Transverse colon (tissue), 4 donors: ENCODE results near the gene CCDC102B.

Experiments
- CTCF ChIP-seq, 5 experiments: fragments of 200-600 bp in 3 of 5; fragments of 450-650 bp in 2 of 5; sonication (generic) in 3 of 5; IDR thresholded peaks; 1 replicate in 2 of 5; 2 replicates in 3 of 5; pipeline ENCODE4 v1.5.1; 2016 to 2017; ENCODE audit warnings: antibody characterized with exemption in 5 of 5, inconsistent platforms in 3 of 5, mild to moderate bottlenecking in 2 of 5, moderate library complexity in 1 of 5
- EP300 ChIP-seq: sonication (generic); formaldehyde crosslinking; IDR thresholded peaks from one replicate; pipeline ENCODE4 v1.6.1; 2017; ENCODE audit warnings: antibody characterized with exemption, low read depth
- POLR2A ChIP-seq: fragments of 450-650 bp; IDR thresholded peaks from one replicate; pipeline ENCODE4 v1.6.1; 2016; ENCODE audit warnings: antibody characterized with exemption, mild to moderate bottlenecking, moderate library complexity
- POLR2AphosphoS5 ChIP-seq, 3 donors: sonication (generic); formaldehyde crosslinking; IDR thresholded peaks; one replicate each; pipeline ENCODE4 v1.6.1; 2016; ENCODE audit warnings: antibody characterized with exemption in 3 of 3

GRCh38 chr18:68985172-68985820, 187.4 kb downstream of the CCDC102B start:
- TF ChIP-seq POLR2A (no peak), CTCF (IDR thresholded peaks at IDR 0.05) (no peak), EP300 (no peak), POLR2AphosphoS5 (IDR thresholded peaks at IDR 0.05) (no peak)
